K562 (cell line): ENCODE results near the gene GCC1. TPM values are rescaled to one million over a fixed set of nuclear protein-coding genes. Genes with fewer than 3 reads are reported as not detected.

Source experiments
- BMI1 ChIP-seq: fragments of 150-350 bp; IDR thresholded peaks from 2 replicates; pipeline ENCODE4 v1.6.1; 2014; ENCODE audit warnings: low read length
- CEBPB ChIP-seq: fragments of 450-650 bp; IDR thresholded peaks from 2 replicates; pipeline ENCODE4 v1.6.1; 2016; ENCODE audit warnings: missing genetic modification characterization, missing compliant biosample characterization
- ELF1 ChIP-seq: fragments of 200-800 bp; sonication (Bioruptor generic); IDR thresholded peaks from 2 replicates; pipeline ENCODE4 v1.6.1; 2016; ENCODE audit warnings: missing genetic modification characterization, missing compliant biosample characterization
- HDAC6 ChIP-seq: IDR thresholded peaks from 2 replicates; pipeline ENCODE4 v1.6.1; 2012; ENCODE audit warnings: low read depth, mild to moderate bottlenecking, control low read depth, inconsistent platforms, low read length, moderate library complexity
- JUNB ChIP-seq: fragments of 450-650 bp; formaldehyde crosslinking; conservative IDR thresholded peaks from 2 replicates; pipeline ENCODE4 v1.4.0; 2020; ENCODE audit warnings: mild to moderate bottlenecking
- KLF13 ChIP-seq: fragments of 450-650 bp; IDR thresholded peaks from 2 replicates; pipeline ENCODE4 v1.6.1; 2016; ENCODE audit warnings: missing genetic modification characterization, low read depth, mild to moderate bottlenecking, missing compliant biosample characterization, moderate library complexity, borderline replicate concordance
- MGA ChIP-seq: fragments of 450-650 bp; IDR thresholded peaks from 2 replicates; pipeline ENCODE4 v1.6.1; 2016; ENCODE audit warnings: mild to moderate bottlenecking, moderate library complexity
- MTA2 ChIP-seq: fragments of 450-650 bp; IDR thresholded peaks from 2 replicates; pipeline ENCODE4 v1.6.1; 2016; ENCODE audit warnings: low read depth
- MTF1 ChIP-seq: fragments of 250-450 bp; sonication (Bioruptor Pico); IDR thresholded peaks from 2 replicates; pipeline ENCODE4 v1.9.0; 2021; ENCODE audit warnings: moderate library complexity, mild to moderate bottlenecking, inconsistent platforms, borderline replicate concordance
- NFIX ChIP-seq: fragments of 250-450 bp; sonication (Bioruptor Pico); IDR thresholded peaks from 2 replicates; pipeline ENCODE4 v1.4.0; 2020; ENCODE audit warnings: low read depth, mild to moderate bottlenecking, moderate library complexity
- PML ChIP-seq: IDR thresholded peaks from 2 replicates; pipeline ENCODE4 v1.6.1; 2012; ENCODE audit warnings: low read length, inconsistent platforms
- SAFB2 ChIP-seq: fragments of 200-400 bp; formaldehyde crosslinking; IDR thresholded peaks from 2 replicates; pipeline ENCODE4 v1.6.1; 2018; ENCODE audit warnings: borderline replicate concordance, low read length, low read depth, moderate library complexity; ENCODE audit not compliant: severe bottlenecking
- TCFL5 ChIP-seq: fragments of 250-450 bp; sonication (Bioruptor Pico); conservative IDR thresholded peaks from 2 replicates; pipeline ENCODE4 v1.6.1; 2021; ENCODE audit warnings: mild to moderate bottlenecking, moderate library complexity, matching md5 sums
- TSC22D4 ChIP-seq: fragments of 450-650 bp; IDR thresholded peaks from 2 replicates; pipeline ENCODE4 v1.6.1; 2016; ENCODE audit warnings: missing genetic modification characterization, missing biosample characterization, control low read depth
- USF1 ChIP-seq: sonication (generic); formaldehyde crosslinking; IDR thresholded peaks from 2 replicates; pipeline ENCODE4 v1.9.0; 2022; ENCODE audit warnings: mild to moderate bottlenecking, missing genetic modification reagents
- ZNF146 ChIP-seq: IDR thresholded peaks from one replicate; pipeline ENCODE4 v1.6.1; 2018; ENCODE audit warnings: missing compliant biosample characterization; ENCODE audit not compliant: unreplicated experiment
- ZSCAN32 ChIP-seq: fragments of 450-650 bp; formaldehyde crosslinking; IDR thresholded peaks from 2 replicates; pipeline ENCODE4 v1.4.0; 2020; ENCODE audit warnings: mild to moderate bottlenecking, moderate library complexity
- polyA plus RNA-seq, 8 experiments: library from polyadenylated mRNA; depleted of rRNA in 4 of 8; stranded (reverse) in 5 of 8; unstranded in 3 of 8; fragments of >200 nt; fragmentation: Nextera tagmentation in 2 of 8; fragmentation: Illumina TruSeq in 1 of 8; extraction: Ambion mirVana in 2 of 8; extraction: Trizol in 1 of 8; gene quantifications; 2 replicates each; pipeline versions ENCODE4 v1.2.1 to v1.2.3, GENCODE V29; 2011 to 2014; ENCODE audit warnings: inconsistent platforms in 1 of 8, missing spikeins in 1 of 8
- total RNA-seq, 7 experiments: library from RNA; depleted of rRNA in 6 of 7; stranded (reverse); fragments of >200 nt in 6 of 7; fragmentation: Illumina TruSeq in 2 of 7; extraction: Trizol in 2 of 7; gene quantifications; 2 replicates each; pipeline versions ENCODE4 v1.2.1 to v1.2.3, GENCODE V29; 2011 to 2021; ENCODE audit warnings: low replicate concordance in 1 of 7

Gene GCC1
- total and polyA plus RNA-seq, 9 of the 15 experiments (the other 6 are each of a cell fraction or from before 2014, with no cell fraction given), result 1.9 to 19.8 (median 10.9) TPM

- TF ChIP-seq ZSCAN32 (CRISPR knock-in tag) (no peak), BMI1 (no peak), NFIX (CRISPR knock-in tag) (no peak), SAFB2 (no peak), CEBPB (tag) (no peak), TSC22D4 (tag) (no peak), JUNB (no peak), MTA2 (no peak), PML (no peak), HDAC6 (no peak), ZNF146 (CRISPR knock-in tag) (no peak), TCFL5 (no peak), USF1 (CRISPR knock-in tag) (0 out of 2 replicates have a peak, but pooled peaks have one; percentile 19), KLF13 (no peak; the same call in 1 of the 2 replicates), ELF1 (no peak; the same call in 1 of the 2 replicates), MGA (peak; percentile 28; the same call in 1 of the 2 replicates), MTF1 (CRISPR knock-in tag) (no peak)
Measured at GRCh38 chr7:127588697-127589482, 3.5 kb upstream of the GCC1 start (continued).
